ENCODE data around the gene FOXA3. TPM values are rescaled to one million over a fixed set of nuclear protein-coding genes. Genes with fewer than 3 reads are reported as not detected.
"Not testable (repeated sequence)": the region's sequence is repeated elsewhere in the genome, so short reads cannot be mapped to it uniquely, and the experiment has no call there.

Gene FOXA3
- total RNA-seq, 1 experiment from 2014 or later: 0.27 TPM

- DNase-seq (ENCODE audit: low read depth): no peak
These were observed 25.2 kb downstream of the FOXA3 start for GRCh38 chr19:45889210-45889885.

DNA sequence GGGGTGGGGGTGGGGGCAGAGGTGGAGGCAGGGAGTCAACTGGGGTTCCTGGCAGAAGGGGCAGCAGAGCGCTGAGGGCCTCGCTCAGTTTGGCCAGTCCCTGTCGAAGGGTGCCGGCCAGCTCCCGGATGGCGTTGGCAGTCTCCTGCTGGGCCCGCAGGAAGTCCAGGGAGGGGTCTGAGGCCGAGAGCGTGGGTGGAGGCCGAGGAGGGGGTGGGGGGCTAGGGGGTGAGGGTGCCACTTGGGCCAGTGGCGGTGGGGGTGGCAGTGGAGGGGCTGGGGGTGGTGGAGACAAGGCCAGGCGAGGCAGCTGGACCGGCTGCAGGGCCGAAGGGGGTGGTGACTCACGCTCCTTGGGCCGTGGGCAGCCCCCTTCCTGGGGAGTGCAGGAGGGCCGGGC is 26.8 kb downstream of the FOXA3 start:
- DNase-seq (ENCODE audit: low read depth): no peak

DNA sequence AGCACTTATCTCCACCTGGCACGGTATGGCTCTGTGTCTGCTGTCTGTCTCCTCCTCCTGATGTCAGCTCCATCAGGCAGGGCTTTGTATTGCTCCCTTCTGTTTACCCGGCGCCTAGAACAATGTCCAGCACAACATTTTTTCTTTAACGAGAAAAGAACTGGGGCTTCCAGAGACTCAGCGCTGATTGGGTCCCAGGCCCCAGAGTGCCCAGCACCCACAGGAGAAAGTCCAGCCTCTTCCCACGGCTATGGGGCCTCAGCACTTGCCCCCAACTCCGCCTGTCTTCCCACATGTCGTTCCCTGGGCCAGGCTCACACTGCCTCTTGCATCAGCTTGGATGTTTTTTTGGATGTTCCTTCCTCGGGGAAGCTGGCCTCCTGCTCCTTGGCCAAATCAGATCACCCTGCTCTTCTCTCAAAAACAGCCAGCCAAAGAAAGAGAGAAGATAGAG is 31.4 kb downstream of the FOXA3 start:
- DNase-seq (ENCODE audit: low read depth): no peak

DNA sequence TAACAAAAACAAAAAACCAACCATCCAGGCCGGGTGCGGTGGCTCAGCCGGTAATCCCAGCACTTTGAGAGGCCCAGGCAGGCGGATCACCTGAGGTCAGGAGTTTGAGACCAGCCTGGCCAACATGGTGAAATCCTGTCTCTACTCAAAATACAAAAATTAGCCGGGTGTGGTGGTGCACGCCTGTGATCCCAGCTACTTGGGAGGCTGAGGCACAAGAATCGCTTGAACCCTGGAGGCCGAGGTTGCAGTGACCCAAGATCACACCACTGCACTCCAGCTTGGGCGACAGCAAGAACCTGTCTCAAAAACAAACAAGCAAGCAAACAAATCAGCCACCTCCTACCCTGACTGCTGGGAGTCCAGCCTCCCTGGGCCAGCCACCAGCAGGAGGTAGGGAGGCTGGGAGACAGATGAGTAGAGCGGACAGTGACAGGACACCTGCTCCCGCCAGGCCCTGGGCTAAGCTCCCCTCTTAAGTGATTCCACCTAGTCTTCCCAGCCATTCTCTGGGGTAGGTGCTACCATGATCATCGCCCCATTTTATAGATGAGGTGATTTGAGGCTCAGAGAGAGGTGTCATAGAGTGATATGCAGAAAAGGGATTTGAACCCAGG is 32.0 kb downstream of the FOXA3 start:
- not testable (repeated sequence) for DNase-seq (ENCODE audit: low read depth)

DNA sequence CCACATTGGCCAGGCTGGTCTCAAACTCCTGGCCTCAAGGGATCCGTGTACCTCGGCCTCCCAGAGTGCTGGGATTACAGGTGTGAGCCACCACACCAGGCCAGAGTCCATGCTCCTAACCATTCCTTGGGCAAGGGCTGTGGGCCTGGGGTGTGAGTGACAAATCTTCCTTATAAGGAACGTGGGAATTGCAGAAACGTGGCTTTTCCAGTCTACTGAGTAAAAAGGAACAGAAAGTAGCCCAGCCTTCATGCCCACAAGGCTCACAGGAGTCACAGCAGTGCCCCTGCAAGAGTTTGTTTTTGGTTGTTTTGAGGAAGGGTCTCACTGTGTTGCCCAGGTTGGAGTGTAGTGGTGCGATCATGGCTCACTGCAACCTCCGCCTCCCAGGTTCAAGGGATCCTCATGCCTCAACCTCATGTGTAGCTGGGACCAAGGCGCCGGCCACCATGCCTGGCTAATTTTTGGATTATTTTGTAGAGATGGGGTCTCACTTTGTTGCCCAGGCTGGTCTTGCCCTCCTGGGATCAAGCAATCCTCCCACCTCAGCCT is 33.2 kb downstream of the FOXA3 start:
- no peak for DNase-seq (ENCODE audit: low read depth)

DNA sequence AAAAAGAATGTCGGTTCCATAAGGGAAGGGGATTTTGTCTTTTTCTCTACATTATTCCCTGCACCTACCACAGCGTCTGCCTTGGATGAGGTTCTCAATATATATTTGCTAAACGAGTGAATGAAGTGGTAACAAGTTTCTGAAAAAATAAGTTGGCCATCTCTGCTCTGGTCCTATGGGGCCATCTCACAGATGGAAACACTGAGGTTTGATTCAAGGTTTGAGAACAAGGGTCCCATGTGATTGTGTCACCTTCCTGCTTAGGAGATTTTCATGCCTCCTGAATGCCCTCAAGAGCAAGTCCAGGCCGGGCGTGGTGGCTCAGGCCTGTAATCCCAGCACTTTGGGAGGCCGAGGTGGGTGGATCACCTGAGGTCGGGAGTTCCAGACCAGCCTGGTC is 35.1 kb downstream of the FOXA3 start:
- DNase-seq (ENCODE audit: low read depth): no peak

DNA sequence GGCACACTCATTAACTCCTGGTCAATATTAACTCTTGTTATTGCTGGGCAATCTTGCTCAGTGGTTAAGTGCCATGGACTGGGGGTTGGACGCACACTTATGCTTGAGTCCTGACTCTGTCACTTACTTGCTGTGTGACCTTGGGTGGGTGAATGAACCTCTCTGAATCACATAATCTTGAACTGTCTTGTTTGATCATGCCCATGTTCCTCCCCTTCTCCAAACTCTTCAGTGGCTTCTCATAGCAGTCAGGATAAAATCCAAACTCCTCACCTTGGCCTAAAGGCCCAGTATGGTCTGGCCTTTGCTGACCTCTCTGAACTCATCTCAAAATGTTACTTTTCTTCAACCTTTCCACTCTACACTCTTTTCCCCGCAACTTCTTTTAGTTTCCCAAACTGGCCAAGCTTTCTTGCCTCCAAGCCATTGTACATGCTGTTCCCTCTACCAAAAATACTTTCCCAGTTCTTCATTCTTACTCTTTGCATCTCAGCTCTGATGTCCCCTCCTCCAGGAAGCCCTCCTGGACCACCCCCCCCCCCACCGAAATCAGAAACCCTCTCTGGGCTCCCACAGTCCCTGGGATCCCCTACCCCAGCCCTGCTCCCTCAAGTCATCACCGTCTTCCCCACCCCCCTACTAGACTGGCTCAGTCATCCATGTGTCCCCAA is 35.9 kb downstream of the FOXA3 start:
- no peak for DNase-seq (ENCODE audit: low read depth)

GRCh38 chr19:45900738-45901431 is 36.8 kb downstream of the FOXA3 start:
- DNase-seq (ENCODE audit: low read depth): no peak

- DNase-seq (ENCODE audit: low read depth): no peak
These were observed 37.3 kb downstream of the FOXA3 start for GRCh38 chr19:45901432-45901911.

DNA sequence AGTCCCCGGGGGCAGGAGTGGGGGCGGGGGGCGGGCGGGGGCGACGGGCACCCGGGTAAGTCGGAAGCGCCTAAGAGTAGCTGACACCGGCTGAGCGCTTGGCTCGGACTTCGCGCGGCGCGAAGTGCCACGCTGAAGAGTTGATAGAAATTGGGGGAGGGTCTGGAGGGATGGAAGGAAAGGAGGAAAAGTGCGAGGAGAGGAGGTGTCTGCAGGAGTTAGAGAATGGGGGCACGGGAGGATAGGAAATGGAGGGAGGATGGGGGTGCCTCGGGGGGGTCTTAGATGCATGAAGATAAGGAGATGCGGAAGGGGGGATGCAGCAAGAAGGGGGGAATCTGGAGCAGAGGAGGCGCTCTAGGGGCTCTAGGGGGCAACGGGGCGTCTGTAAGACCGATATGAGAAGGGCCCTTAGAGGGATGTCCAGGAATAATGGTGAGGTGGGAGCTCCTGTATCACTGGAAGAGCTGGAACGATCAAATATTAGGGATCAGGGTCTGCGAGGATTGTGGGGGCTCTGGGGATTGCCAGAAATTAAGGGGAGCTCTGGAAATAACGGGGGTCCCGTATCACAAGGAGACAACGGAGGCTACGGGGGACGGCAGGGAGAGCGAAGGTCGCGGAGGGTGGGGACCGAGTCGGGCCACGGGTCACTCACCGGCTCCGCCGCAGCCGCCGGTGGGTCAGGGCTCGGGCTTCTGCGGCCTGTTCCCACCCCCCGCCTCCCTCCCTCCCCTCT is 38.0 kb downstream of the FOXA3 start, which contains the start of gene MYPOP:
MYPOP (minus strand) TSS at position 702 of the 739 bp plus-strand sequence. CDS start 840 bp downstream, outside the sequence.
- no peak for DNase-seq (ENCODE audit: low read depth)

- DNase-seq (ENCODE audit: low read depth): peak; percentile 96
These were observed 38.8 kb downstream of the FOXA3 start for GRCh38 chr19:45902651-45903625.

DNA sequence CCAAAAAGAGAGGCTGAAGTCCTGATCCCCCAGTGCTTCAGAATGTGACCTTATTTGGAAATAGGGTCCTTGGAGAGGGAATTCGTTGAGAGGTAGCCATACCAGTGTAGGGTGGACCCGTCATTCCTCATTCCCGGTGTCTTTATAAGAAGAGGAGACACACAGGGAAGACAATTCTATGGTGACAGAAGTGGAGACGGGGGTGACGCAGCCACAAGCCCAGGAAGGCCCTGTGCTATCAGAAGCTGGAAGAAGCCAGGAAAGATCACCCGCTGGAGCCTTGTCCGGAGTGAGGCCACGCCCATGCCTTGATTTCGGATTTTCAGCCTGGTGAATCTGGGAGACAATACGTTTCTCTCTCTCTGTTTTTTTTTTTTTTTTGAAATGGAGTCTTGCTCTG is 40.9 kb downstream of the FOXA3 start:
- DNase-seq (ENCODE audit: low read depth): no peak

DNA sequence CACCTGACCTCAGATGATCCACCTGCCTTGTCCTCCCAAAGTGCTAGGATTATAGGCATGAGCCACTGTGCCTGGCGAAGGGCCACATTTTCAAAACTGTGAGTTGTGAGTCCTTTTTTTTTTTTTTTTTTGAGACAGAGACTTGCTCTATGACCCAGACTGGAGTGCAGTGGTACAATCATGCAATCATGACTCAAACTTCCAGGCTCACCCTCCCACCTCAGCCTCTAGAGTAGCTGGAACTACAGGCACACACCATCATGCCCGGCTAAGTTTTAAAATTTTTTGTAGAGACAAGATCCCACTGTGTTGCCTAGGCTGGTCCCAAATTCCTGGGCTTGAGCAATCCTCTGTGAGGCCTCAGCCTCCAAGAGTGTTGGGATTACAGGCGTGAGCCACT is 42.1 kb downstream of the FOXA3 start:
- DNase-seq (ENCODE audit: low read depth): peak; percentile 63

DNA sequence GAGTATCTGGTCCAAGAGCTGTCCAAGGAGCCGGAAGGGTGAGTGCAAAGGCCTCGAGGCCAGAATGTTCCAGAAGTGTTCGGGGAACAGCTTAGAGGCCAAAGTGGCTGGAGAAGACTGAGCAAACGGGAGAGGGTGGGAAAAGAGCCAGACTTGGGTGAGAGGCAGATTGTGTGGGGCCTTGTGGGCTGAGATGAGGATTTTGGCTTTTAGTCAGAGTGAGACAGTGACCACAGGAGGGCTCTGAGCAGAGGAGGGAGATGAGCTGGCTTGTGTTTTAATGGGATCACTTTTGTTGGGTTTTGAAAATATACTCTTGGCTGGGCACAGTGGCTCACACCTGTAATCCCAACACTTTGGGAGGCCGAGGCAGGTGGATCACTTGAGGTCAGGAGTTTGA is 44.8 kb downstream of the FOXA3 start:
- DNase-seq (ENCODE audit: low read depth): peak; percentile 49

GRCh38 chr19:45911291-45911690 is 47.2 kb downstream of the FOXA3 start:
- DNase-seq (ENCODE audit: low read depth): no peak

DNA sequence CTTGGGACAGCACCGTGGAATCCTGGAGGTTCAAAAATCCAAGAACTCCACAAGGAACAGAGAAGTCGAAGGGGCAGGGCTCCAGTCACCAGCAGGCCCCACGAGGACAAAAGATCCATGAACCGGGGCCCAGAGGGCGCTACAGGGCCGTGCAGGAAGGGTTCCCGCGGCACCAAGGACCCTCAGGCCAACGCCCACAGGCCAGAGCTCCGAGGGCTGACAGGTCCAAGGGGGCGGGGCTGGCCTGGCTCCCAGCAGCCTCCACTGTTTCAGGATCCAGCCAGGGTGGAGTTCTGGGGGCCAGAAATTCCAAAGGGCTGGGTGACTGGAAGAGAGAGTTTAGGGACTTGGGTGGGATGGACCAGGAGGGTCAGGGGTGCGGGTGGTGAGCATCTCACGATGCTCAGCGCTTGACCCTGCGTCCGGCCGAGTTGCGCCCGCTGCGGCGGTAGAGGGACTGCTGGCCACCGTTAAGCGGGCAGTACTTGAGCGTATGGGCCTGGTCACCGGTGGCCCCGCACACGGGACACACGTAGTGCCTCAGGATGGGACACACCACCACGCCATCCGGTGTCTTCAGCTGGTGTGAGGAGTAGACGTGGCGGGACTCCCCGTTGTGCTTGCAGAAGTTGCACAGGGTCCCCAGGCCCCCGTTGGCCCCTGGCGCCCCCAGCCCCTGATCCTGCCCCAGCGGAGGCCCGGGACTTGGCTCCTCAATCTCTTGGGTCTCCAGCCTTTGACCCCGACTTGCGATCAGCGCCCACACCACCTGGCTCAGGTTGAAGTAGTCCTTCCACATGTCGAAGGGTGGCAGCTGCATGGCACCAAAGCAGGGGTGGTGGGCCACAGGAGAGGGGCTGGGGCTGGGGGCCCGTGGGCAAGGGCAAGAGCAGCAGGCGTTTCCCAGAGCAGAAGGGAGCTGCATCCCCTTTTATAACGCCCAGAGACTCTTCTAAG is 50.0 kb downstream of the FOXA3 start, which contains the start of gene NANOS2:
NANOS2 (minus strand) TSS at position 905 of the 957 bp plus-strand sequence; CDS start at position 820, 85 bp downstream.
- no peak for DNase-seq (ENCODE audit: low read depth)

GRCh38 chr19:45917421-45918091 is 53.4 kb downstream of the FOXA3 start:
- DNase-seq (ENCODE audit: low read depth): no peak

GRCh38 chr19:45918721-45919120 is 54.6 kb downstream of the FOXA3 start:
- no peak for DNase-seq (ENCODE audit: low read depth)

Data from M059J (cell line).